SK-N-SH (cell line): Measurements from ENCODE around the gene CDH23. TPM values are rescaled to one million over a fixed set of nuclear protein-coding genes. Genes with fewer than 3 reads are reported as not detected.

Experiments used
- CTCF ChIA-PET: fragments of 300-600, 350-600 bp; formaldehyde crosslinking; extraction: SDS; loops from one replicate; lab custom pipeline; 2021; lab: Yijun Ruan, JAX
- POLR2A ChIA-PET: fragments of 350-600 bp; sonication (Branson Sonifier 250); formaldehyde crosslinking; extraction: SDS; loops from one replicate; lab custom pipeline; 2020; ENCODE audit warnings: antibody characterized with exemption, inconsistent platforms; lab: Yijun Ruan, JAX
- DNase-seq: peaks from one replicate; pipeline ENCODE4 v3.0.0; 2012
- H2AFZ ChIP-seq: fragments of 200-600 bp; sonication (generic); 2 replicates; pipeline ENCODE4 v1.8.1; 2016; ENCODE audit warnings: antibody characterized with exemption, mild to moderate bottlenecking, low read depth
- H3F3A ChIP-seq: fragments of 200-600 bp; sonication (generic); replicated peaks from 2 replicates; pipeline ENCODE3; 2016; ENCODE audit warnings: antibody characterized with exemption, mild to moderate bottlenecking; ENCODE audit not compliant: insufficient read depth
- H3K27ac ChIP-seq, 2 experiments: fragments of 200-500 bp in 1 of 2; fragments of 200-600 bp in 1 of 2; sonication (Bioruptor generic) in 1 of 2; sonication (generic), shearing (Covaris generic) in 1 of 2; 2 replicates each; pipeline versions ENCODE4 v1.5.1 to v1.6.1; 2014 to 2016; ENCODE audit warnings: low read depth in 2 of 2, inconsistent platforms in 1 of 2, low read length in 1 of 2, mild to moderate bottlenecking in 1 of 2, mixed read lengths in 1 of 2
- H3K27me3 ChIP-seq: fragments of 200-600 bp; sonication (generic), shearing (Covaris generic); 2 replicates; pipeline ENCODE4 v1.6.1; 2016; ENCODE audit warnings: mixed run types; ENCODE audit not compliant: insufficient read depth
- H3K36me3 ChIP-seq, 2 experiments: fragments of 200-500 bp in 1 of 2; fragments of 200-600 bp in 1 of 2; sonication (Bioruptor generic) in 1 of 2; sonication (generic) in 1 of 2; replicated peaks in 1 of 2; 2 replicates each; pipeline versions ENCODE3 to v1.5.1; 2014 to 2016; ENCODE audit warnings: low read length in 1 of 2, mild to moderate bottlenecking in 1 of 2; ENCODE audit not compliant: insufficient read depth in 2 of 2, control insufficient read depth in 1 of 2
- H3K4me1 ChIP-seq, 2 experiments: fragments of 200-500 bp in 1 of 2; fragments of 200-600 bp in 1 of 2; sonication (Bioruptor generic) in 1 of 2; sonication (generic), shearing (Covaris generic) in 1 of 2; 2 replicates each; pipeline versions ENCODE4 v1.5.1 to v1.6.1; 2014 to 2016; ENCODE audit warnings: low read depth in 1 of 2, low read length in 1 of 2, mixed run types in 1 of 2; ENCODE audit not compliant: insufficient read depth in 2 of 2, control insufficient read depth in 1 of 2
- H3K4me2 ChIP-seq: fragments of 200-600 bp; sonication (generic), shearing (Covaris generic); 2 replicates; pipeline ENCODE4 v1.6.1; 2017; ENCODE audit warnings: mixed run types
- H3K4me3 ChIP-seq, 2 experiments: fragments of 200-500 bp in 1 of 2; fragments of 200-600 bp in 1 of 2; sonication (Bioruptor generic) in 1 of 2; sonication (generic), shearing (Covaris generic) in 1 of 2; 2 replicates each; pipeline versions ENCODE4 v1.5.1 to v1.8.1; 2014 to 2016; ENCODE audit warnings: low read depth in 2 of 2, inconsistent platforms in 1 of 2, low read length in 1 of 2, mild to moderate bottlenecking in 1 of 2, mixed read lengths in 1 of 2, moderate library complexity in 1 of 2
- H3K79me2 ChIP-seq: fragments of 200-600 bp; sonication (generic); 2 replicates; pipeline ENCODE4 v1.8.1; 2017; ENCODE audit warnings: mild to moderate bottlenecking; ENCODE audit not compliant: insufficient read depth
- H3K9ac ChIP-seq: fragments of 200-600 bp; sonication (generic); 2 replicates; pipeline ENCODE4 v1.6.1; 2017; ENCODE audit warnings: mixed run types
- H3K9me2 ChIP-seq: fragments of 200-600 bp; sonication (generic); 2 replicates; pipeline ENCODE4 v1.6.1; 2017; ENCODE audit warnings: mixed run types
- H3K9me3 ChIP-seq: fragments of 200-600 bp; sonication (generic); 2 replicates; pipeline ENCODE4 v1.6.1; 2017; ENCODE audit warnings: mixed run types, mild to moderate bottlenecking, moderate library complexity
- H4K20me1 ChIP-seq: fragments of 200-600 bp; sonication (generic); 2 replicates; pipeline ENCODE4 v1.6.1; 2017; ENCODE audit warnings: mild to moderate bottlenecking, mixed run types; ENCODE audit not compliant: insufficient read depth
- EZH2phosphoT487 ChIP-seq: fragments of 200-600 bp; sonication (generic); IDR thresholded peaks from 2 replicates; pipeline ENCODE4 v1.6.1; 2017; ENCODE audit warnings: low read depth, mixed run types, mild to moderate bottlenecking, antibody characterized with exemption, moderate library complexity, borderline replicate concordance
- FOSL2 ChIP-seq: IDR thresholded peaks from 2 replicates; pipeline ENCODE4 v1.4.0; 2012; ENCODE audit warnings: low read depth, mild to moderate bottlenecking, moderate library complexity, borderline replicate concordance
- FOXJ3 ChIP-seq: sonication (generic); formaldehyde crosslinking; IDR thresholded peaks from 2 replicates; pipeline ENCODE4 v1.5.1; 2020; ENCODE audit warnings: mild to moderate bottlenecking, missing genetic modification reagents
- MEF2A ChIP-seq: IDR thresholded peaks from 2 replicates; pipeline ENCODE4 v1.4.0; 2012; ENCODE audit warnings: low read depth, borderline replicate concordance
- MXI1 ChIP-seq: IDR thresholded peaks from 2 replicates; pipeline ENCODE4 v1.6.1; 2012; ENCODE audit warnings: mild to moderate bottlenecking, low read depth, low read length, improper control_type of control experiment
- RFX5 ChIP-seq: IDR thresholded peaks from 2 replicates; pipeline ENCODE4 v1.6.1; 2012; ENCODE audit warnings: mild to moderate bottlenecking, improper control_type of control experiment, low read length
- RXRA ChIP-seq: IDR thresholded peaks from 2 replicates; pipeline ENCODE4 v1.4.0; 2012; ENCODE audit warnings: low read depth, mild to moderate bottlenecking, borderline replicate concordance
- TAF1 ChIP-seq: IDR thresholded peaks from 2 replicates; pipeline ENCODE4 v1.6.1; 2012; ENCODE audit warnings: low read depth, mild to moderate bottlenecking, low read length, moderate library complexity, borderline replicate concordance
- WGBS: methylation state at CpG from one replicate; pipeline ENCODE4 v1.1.6; 2017; ENCODE audit warnings: low lambda C conversion rate; 5-methylcytosine and 5-hydroxymethylcytosine counted together
- polyA plus RNA-seq, 3 experiments: library from polyadenylated mRNA; depleted of rRNA; stranded (reverse); fragments of >200 nt; gene quantifications; 2 replicates each; pipeline ENCODE4 v1.2.3, GENCODE V29; 2012
- TF ChIP-seq, protein P1 (sequence below): fragments of 150-350 bp; IDR thresholded peaks from 2 replicates; pipeline ENCODE4 v1.6.1; 2017; ENCODE audit warnings: antibody characterized with exemption, low read length, low read depth, borderline replicate concordance

CDH23 gene
- polyA plus RNA-seq, 1 of the 3 experiments (the other 2 are of a cell fraction) = 0.03 TPM

DNA sequence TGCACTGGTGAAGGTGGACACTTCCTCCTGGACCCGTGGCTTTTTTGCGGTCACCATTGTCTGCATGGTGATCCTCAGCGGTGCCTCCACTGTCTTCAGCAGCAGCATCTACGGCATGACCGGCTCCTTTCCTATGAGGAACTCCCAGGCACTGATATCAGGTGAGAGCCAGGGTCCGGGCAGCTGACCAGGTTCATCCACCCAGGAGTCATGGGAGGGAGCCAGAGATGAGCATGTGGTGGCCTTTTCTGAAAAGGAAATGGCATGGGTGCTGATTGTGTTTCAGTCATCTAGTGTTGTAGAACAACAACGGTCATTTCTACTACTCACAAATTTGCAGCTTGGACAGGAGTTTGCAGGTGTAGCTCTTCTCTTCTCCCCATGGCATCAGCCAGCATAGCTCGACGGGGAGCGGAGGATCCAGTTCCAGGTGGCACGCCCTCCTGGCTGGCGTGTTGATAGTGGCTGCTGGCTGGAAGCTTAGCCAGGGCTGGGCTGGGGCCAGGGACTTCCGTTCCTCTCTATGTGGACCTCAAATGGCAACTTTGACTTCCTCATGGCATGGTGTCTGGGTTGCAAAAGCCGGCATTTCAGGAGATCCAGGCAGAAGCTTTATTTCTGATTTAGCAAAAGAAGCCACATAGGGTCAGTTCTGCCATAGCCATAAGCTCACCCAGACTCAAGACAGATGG, 44.9 kb upstream of the CDH23 start (continued):
- TF ChIP-seq TAF1 (no peak), FOSL2 (no peak), MXI1 (no peak), EZH2phosphoT487 (no peak), RFX5 (no peak), RXRA (no peak)
- TF ChIP-seq, protein P1, sequence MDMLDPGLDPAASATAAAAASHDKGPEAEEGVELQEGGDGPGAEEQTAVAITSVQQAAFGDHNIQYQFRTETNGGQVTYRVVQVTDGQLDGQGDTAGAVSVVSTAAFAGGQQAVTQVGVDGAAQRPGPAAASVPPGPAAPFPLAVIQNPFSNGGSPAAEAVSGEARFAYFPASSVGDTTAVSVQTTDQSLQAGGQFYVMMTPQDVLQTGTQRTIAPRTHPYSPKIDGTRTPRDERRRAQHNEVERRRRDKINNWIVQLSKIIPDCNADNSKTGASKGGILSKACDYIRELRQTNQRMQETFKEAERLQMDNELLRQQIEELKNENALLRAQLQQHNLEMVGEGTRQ = no peak

DNA sequence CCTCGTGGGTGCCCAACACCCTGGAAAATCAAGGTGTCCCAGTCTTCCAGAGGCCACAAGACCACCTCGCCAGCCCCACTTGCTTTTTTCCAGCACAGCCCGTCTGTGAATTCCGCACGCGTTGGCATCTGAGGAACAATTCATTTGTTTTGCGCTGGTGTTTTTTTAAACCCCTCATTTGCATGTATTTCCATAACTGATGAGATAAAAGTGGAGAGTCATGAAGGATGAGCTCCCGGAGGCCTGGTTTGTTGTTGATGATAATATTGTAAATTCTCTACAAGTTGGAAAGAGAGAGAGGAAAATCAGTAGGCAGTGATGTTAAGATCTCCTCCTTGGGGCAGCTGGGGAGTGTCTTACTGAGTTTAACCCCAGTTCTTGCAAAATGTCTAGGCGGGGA, 43.1 kb upstream of the CDH23 start:
- Histone ChIP-seq H3K4me3 (no peak overlapping the region), H3K4me1 (peaks cover 0 to 10% of the 10 kb centered on the region in 2 experiments; a peak in 1 of 4 replicates), H3K9me3 (no peaks in the 10 kb centered on the region), H3F3A (no peaks in the 10 kb centered on the region), H3K79me2 (no peaks in the 10 kb centered on the region), H4K20me1 (no peaks in the 10 kb centered on the region), H3K36me3 (no peaks in the 10 kb centered on the region)
- POLR2A ChIA-PET = no interaction called here
- WGBS = 71% methylated on average over 9 of the region's 9 CpGs
- TF ChIP-seq FOXJ3 = no peak
- TF ChIP-seq, all 33 proteins: peak for 0
- CTCF ChIA-PET = interaction anchor here (1.2 to 4.1 kb wide), 2 partner anchors 14 to 31 kb away, joined by 4 to 17 read pairs; no protein-coding TSS in a partner anchor
- no peaks in the 10 kb centered on the region for H3K9me2 ChIP-seq
- no peak for DNase-seq
- no peaks in the 10 kb centered on the region for H3K27me3 ChIP-seq
- H3K27ac ChIP-seq = no peak overlapping the region
- no peak overlapping the region for H2AFZ ChIP-seq
- no peak overlapping the region for H3K9ac ChIP-seq
- no peak overlapping the region for H3K4me2 ChIP-seq

DNA sequence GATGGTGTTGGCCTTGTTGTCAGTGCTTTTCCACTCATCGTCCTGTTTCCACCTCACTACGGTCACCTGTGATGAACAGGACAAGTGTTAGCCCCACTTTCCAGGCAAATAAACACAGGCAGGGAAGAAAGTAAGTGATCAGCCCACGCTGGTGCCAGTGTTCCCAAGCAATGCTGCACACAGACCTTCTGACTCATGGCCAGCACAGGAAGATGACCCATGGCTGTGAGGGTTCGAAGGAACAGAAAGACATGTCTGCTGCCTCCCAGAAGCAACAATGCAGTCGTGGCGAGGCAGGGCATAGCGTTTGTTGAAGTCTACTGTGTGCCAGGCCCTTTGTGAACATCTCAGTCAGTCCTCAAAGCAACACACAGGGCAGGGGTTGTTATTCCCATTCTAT, 41.9 kb upstream of the CDH23 start:
- ChIA-PET POLR2A (no interaction called here), CTCF (interaction anchor here (1.2 kb wide), 1 partner anchor 33 kb away, joined by 3 read pairs; no protein-coding TSS in a partner anchor)
- no peak overlapping the region for H3K4me3 ChIP-seq
- H3F3A ChIP-seq = no peaks in the 10 kb centered on the region
- H3K27ac ChIP-seq = no peak overlapping the region
- H3K9me2 ChIP-seq = no peaks in the 10 kb centered on the region
- H3K4me2 ChIP-seq = no peak overlapping the region
- H3K27me3 ChIP-seq = no peaks in the 10 kb centered on the region
- H3K79me2 ChIP-seq = no peaks in the 10 kb centered on the region
- no peaks in the 10 kb centered on the region for H3K9me3 ChIP-seq
- H3K4me1 ChIP-seq = peaks cover 0 to 10% of the 10 kb centered on the region in 2 experiments; a peak in 1 of 4 replicates
- H3K36me3 ChIP-seq = no peaks in the 10 kb centered on the region
- no peaks in the 10 kb centered on the region for H4K20me1 ChIP-seq
- no peak overlapping the region for H3K9ac ChIP-seq
- TF ChIP-seq MEF2A = no peak
- TF ChIP-seq, all 33 proteins: peak for 0
- WGBS = 76% methylated on average over 7 of the region's 7 CpGs
- no peak for DNase-seq
- H2AFZ ChIP-seq = no peak overlapping the region
